ENCODE data around the gene TSPOAP1.

Gene TSPOAP1

DNA sequence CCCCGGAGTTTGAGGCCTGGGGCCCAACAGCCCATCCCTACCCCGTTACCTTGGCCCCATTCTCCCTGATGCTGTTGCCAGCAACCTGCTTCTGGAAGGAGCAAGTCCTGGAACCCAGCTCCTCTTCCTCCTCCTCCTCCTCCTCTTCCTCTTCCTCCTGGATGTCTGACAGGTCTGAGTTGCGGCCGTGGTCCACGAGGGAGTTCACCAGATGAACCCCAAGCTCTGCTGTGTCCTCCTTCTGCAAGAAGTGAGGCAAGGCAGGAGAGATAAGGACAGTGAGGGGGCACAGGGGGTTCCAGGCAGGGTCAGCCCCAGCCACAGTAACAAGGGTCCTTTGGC, 18.7 kb downstream of the TSPOAP1 start:
- DNase-seq (ENCODE audit: low read depth): no peak
- no peak overlapping the region for H3K4me3 ChIP-seq (ENCODE audit: low read depth, low read length)

DNA sequence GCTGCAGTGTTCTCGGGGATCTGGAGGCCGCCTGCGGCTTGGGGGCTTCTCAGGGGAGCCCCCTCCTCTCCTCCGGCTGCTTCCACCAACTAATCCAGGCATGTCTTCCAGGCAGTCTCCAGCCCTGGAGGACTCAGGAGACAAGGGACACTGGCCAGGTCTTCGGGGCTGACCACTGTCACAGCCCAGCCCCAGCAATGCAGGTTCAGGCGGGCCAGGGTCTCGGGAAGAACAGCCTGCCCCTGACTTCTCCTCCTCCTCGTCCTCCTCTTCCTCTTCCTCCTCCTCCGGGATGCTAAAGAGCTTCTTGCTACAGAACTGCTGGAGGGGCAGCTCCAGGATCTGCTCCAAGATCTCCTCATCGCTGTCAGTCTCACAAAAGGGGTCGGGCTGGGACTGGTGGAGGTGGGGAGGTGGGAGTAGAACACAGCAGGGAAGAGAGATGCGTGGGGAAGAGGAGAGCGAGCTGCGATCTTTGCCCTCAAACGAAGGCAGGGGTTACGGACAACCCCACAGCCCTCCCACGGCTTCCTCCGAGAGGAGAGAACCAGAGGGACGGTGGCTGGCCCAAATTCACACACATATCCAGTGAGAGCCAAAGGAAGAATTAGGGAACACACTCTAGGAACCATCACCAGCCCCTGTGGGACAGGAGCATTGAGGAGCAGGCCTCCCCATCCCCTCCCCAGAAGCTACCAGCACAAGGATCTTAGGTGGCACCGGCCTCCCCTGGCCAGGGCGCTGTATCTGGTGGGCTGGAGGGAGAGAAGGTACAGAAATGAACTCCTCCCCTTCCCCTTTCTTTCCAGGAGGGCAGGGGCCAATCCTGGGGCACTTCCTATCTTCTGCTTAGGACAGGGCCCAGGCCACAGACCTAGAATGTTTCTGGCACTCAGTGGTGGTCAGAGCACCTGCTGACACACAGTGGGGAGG, 19.3 kb downstream of the TSPOAP1 start:
- no peak for DNase-seq (ENCODE audit: low read depth)
- H3K4me3 ChIP-seq (ENCODE audit: low read depth, low read length): no peak overlapping the region

DNA sequence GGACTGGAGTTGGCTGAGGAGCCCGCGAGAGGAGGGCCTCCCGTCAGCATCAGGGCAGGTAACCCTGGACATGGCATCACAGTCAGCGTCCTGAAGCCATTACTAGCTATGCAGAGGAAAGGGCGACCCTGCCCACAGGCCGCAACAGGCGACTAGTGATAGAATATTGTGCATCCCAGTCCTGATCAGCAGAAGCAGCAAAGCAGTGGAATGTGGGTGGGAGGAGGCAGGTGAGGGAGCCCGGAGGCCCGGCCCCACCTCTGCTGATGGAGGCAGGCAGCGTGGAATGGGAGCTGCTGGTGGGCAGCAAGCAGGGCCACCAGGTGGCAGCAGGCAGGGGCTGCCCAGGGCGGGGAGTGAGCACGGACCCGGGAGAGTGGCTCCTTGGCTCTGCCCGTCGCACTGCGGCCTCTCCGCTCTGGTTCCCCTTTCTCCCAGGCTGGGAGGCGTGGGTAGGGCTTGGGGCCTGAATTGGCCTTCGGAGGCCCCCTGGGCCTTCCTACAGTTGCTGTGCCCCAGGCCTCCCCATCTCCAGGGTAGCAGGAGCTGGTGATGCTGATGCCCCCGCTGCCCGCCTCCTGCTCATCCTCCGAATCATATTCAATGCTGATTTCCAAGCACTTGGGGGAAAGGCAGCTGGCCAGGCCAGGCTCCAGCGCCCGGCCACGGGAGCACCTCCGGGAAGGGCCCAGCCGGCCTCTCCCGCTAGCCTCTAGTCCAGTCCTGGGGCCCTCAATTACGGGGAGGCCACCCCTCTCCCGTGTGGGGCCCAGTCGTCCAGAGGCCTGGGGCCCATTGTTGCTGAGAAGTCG, 20.2 kb downstream of the TSPOAP1 start:
- no peak for DNase-seq (ENCODE audit: low read depth)
- no peak overlapping the region for H3K4me3 ChIP-seq (ENCODE audit: low read depth, low read length)

DNA sequence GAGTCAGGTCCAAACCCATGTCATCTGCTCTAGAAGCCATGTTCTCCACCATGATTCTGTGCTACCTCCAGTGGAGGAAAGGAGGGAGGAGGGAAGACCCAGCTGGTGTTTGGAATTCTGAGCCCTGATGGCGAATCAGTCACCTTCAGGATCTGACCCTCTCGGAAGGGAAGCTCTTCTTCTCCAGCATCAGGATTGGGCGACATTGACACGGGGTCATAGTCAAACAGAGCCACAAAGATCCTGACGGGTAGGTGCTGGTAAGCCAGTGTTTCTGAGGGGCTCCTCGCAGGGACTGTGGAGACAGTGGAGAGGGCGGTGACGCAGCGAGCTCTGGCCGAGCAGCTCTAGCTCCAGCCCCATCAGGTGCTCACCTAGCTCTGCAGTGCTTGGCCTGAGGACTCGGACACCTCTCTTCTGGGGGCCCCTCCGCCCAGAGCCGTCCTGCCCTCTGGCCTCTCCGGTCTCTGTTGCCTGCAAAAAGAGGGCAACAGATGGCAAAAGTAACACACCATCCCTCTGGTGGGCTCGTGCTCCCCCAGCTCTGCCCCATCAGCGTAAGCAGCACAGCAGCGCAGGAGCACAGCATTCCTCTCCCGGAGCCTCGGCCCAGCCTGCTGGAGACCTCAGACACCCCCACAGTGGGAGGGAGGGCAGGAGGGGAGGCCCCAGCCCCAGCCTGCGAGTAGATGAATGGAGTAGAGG, 21.0 kb downstream of the TSPOAP1 start:
- no peak overlapping the region for H3K4me3 ChIP-seq (ENCODE audit: low read depth, low read length)
- no peak for DNase-seq (ENCODE audit: low read depth)

DNA sequence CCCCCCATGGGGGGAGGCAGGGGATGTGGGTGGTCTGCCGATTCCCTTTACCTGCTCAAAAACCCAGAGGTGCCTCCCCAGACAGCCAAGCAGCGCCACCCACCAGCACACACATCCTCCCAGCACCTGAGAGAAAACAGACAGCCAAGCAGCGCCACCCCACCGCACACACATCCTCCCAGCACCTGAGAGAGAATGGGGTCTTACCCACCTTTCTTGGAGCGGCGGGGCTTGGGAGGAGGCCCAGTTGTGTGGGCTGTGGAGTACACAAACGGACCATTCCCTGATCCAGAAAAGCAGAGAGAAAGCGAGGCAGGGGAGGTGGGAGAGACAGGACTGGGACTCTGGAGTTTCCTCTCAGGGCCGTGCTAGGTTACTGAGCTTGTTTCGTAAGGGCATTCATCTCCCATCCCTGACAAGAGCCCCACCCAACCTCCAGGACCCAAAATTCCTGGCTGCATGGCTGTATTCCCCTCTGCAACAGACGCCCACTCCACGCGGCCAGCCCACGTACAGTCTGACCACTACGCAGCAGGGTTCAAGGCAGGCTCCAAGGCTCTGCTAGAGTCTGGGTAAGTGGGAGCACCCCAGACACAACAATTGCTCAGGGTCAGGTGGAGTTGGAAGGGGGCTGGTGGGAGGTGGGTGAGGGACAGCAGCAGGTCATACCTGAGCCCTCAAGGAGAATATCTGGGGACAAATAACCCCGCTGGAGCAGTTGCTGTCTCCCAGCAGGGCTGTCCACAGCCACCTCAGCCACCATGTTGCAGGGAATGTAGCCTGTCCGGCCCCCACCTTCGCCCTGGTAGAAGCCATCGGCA, 22.3 kb downstream of the TSPOAP1 start:
- no peak for DNase-seq (ENCODE audit: low read depth)
- no peak overlapping the region for H3K4me3 ChIP-seq (ENCODE audit: low read depth, low read length)

DNA sequence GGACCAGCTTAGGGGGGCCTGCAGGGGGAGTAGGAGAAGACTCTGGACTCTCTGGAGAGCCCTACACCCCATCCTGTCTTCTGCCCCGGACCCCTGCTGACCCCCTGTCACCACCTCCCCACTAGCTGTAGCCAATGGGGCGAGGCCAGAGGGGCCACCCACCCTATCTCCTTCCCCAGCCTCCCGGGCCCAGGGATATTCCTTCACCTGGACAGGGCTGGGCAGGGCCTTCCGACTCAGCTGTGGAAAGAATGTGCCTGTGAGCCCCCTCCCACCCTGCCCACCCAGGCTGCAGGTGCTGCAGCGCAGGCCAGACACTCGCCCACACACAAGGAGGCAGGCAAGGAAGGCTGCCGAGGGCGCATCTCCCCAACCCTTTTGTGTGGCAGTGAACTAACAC, 23.0 kb downstream of the TSPOAP1 start:
- DNase-seq (ENCODE audit: low read depth): no peak
- no peak overlapping the region for H3K4me3 ChIP-seq (ENCODE audit: low read depth, low read length)

DNA sequence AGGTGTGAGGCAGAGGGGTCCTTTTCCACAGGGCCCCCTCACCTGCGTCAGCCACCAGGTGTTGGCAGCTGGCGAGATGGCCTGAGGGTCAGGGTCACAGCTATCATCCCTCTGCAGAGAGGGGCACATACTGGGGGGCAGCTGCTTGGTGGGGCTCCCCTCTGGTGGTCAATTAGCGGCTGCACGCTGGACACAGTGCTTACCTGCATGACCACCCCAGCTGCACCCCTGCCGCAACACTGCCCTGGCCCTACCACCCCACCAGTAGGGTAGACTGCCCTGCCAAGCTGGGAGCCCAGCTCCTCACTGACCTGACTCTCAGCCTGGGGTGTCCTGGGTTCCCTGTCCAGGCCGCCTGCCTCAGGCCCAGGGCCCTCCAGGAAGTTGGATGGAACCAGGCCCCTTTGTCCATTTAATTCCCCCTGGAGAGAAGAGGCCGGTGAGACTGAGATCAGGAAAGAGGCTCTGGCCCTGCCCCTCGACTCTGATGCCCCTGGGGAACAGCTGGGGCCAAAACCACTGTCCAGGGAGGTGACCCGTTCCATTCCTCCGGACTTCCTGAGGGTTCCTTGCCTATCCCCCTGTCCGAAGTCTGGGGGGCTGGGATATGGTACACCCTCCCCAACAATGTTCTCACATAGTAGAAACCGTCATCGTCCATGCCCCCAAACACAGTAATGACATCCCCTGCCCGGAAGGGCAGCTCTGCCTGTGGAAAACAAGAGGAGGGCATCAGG, 23.7 kb downstream of the TSPOAP1 start:
- DNase-seq (ENCODE audit: low read depth): no peak
- no peak overlapping the region for H3K4me3 ChIP-seq (ENCODE audit: low read depth, low read length)

DNA sequence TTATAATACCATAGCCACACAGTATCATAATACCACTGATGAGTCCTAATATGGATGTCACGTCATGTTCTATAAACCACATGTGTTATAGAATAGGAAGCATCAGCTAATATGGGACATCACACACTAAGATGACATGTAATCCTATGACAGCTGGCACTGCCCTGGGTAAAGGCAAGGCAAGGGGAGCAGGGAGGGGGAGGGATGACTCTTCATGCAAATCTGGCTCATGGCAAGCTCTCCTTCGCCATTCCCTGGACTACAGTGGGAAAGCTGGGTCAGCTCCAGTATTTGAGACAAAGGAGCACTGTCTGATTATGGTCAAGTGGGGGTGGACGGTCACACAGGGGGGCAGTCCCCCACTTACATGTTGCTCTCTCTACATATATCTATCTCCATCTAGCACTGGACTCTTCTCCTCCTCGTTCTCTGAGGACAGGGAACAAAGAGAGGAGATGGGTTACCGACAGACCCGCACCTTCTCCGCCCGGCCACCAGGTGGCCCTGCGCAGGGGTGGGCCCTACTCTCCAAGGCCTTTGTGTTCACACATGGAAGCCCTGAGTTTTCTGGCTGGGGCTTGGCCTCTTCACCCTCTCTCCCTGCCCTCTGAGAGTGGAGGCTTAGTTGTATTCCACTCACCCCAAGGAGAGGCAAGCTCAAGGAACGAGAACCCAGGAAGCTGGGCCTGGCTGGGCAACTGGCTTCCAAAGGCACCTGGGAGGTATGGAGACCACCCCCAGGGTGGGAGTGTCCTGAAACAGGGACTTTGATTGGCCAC, 24.4 kb downstream of the TSPOAP1 start:
- H3K4me3 ChIP-seq (ENCODE audit: low read depth, low read length): no peak overlapping the region
- DNase-seq (ENCODE audit: low read depth): no peak

DNA sequence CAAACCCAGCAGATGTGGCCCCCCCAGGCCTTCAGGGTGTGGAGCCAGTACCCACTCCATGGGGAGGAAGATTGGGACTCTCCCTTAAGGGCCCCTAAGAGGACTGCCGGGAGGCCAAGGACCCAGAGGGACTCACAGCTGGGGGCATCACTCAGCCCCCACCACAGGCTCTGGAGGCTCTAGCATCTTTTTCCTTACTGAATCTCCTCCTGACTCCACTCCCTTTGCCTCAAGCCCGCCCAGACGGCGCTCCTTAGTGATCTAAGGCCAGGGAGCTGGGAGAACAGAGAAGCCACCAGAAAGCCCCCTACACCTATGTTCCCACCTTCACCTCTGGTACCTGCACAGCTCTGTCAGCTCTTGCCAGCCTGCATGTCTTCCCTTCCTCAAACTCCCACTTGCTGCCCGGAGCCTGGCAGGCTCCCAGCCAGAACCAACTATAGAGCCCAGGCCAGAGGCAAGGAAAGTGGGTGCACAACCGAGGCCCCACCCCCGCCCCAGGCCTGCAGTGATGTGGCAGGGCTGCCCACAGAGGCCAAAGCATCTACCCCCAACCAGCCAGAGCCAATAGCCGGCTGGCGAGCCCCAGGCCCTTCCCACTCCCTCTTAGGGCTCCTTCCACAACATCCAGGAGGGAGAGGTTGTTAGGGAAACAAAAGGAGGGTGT, 25.5 kb downstream of the TSPOAP1 start:
- DNase-seq (ENCODE audit: low read depth): no peak
- H3K4me3 ChIP-seq (ENCODE audit: low read depth, low read length): no peak overlapping the region

DNA sequence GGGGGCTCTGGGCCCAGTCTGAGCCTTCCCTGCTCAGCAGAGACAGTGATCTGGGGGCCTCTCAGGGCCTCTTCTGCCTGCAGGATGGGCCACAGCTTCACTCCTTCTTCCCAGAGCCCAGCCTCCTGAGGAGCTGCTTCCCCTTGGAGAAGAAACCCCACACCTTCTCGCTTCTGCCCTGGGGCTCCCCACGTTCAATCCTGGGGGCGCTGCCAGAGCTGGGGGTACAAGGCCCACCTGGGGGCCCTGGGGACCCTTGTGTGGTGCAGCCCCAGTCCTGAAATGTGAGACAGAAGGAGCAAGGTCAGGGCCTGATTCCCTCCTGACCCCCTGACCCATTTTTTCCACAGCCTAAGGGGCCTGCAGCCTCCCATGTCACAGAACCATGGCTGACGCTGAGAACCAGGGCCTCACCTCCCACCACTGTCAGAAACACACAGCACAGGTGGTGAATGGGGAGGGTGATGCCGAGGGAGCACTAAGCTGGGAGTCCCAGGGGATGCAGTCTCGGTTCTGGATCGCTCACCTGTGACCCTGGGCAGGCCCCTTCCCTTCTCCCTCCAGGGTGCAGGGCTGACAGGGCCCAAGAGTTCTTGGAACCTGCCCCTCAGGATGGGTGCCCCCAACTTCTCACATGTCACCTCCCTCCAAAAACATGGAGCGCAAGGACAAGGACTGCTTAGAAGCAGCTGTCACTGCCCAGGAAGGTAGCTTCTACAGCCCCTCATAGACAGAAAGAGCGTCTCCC, 26.2 kb downstream of the TSPOAP1 start:
- H3K4me3 ChIP-seq (ENCODE audit: low read depth, low read length): no peak overlapping the region
- no peak for DNase-seq (ENCODE audit: low read depth)

DNA sequence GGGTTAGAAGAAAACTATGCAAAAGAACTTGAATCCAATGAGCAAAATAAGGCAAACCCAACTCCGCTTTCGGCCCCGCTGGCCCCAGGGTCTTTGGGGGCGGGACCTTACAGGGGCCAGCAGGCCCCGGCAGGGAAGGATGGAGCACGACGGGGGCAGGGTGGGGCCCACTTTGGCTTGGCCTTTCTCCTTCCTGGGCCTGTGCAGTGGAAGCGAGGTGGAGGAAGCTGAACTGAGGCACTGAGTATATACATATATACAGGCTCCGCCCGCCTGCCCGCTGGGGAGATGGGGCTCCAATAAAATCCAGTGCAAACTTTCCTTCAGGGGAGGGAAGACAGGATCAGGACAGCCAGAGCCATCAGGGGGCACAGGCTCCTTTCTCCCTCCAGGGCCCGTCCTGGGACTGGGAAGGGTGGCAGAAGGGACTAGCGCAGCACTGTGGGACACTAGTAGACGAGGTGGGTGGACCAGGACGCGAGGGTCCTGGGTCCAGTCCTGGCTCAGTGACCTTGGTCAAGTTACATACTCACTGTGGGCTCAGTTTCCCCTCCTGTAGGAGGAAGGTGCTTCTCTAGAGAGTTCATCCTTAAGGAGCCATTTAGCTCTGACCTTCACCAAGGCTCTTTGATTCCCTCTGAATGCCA, 27.0 kb downstream of the TSPOAP1 start:
- DNase-seq (ENCODE audit: low read depth): no peak

DNA sequence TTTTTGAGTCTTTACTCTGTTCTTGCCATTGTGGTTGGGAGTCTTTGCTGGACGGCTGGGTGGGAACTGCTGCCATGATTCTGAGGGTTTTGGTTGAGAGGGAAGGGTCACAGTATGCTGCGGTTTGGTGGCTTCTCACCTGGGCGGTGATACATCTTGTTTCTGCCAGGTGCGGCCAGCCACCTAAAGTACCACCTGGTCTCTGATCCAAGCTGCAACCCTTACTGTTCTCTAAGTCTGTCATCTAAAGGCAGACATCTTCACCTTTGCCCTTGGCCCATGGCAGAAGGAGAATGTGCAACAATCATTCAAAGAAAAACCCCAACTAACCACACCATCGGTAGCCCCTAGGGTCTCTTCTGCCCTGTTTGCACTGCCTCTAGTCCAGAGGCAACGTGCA, 28.3 kb downstream of the TSPOAP1 start:
- H3K4me3 ChIP-seq (ENCODE audit: low read depth, low read length): no peak overlapping the region
- DNase-seq (ENCODE audit: low read depth): no peak

More for the DNA sequence above, 27.0 kb downstream of the TSPOAP1 start:
- H3K4me3 ChIP-seq (ENCODE audit: low read depth, low read length): no peak overlapping the region

DNA sequence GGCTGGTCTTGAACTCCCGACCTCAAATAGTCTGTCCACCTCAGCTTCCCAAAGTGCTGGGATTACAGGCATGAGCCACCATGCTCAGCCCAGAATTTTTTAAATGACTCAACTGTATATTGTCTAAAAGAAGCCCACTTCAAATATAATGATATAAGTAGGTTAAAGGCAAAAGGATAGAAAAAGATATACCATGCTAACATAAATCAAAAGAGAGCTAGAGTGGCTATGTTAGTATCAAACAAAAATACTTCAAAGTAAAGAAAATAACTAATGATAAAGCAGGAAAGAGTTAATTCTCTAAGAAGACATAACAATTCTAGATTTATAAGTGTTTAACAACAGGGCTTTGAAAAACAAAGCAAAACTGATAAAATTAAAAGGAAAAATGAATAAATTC, 34.6 kb downstream of the TSPOAP1 start:
- H3K4me3 ChIP-seq (ENCODE audit: low read depth, low read length): no peak overlapping the region
- no peak for DNase-seq (ENCODE audit: low read depth)

DNA sequence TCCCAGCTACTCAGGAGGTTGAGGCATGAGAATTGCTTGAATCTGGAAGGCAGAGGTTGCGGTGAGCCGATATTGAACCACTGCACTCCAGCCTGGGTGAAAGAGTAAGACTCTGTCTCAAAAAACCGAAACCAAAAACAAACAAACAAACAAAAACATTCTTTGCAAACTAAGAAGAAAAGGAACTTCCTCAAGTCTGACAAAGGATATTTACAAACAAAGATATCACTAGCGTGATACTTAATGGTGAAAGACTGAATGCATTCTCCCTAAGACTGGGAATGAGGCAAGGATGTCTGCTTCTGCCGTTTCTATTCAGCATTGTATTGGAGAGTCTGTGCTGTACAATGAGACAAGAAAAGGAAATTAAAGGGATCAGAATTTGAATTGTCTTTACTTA, 37.3 kb downstream of the TSPOAP1 start:
- H3K4me3 ChIP-seq (ENCODE audit: low read depth, low read length): no peak overlapping the region
- DNase-seq (ENCODE audit: low read depth): no peak

DNA sequence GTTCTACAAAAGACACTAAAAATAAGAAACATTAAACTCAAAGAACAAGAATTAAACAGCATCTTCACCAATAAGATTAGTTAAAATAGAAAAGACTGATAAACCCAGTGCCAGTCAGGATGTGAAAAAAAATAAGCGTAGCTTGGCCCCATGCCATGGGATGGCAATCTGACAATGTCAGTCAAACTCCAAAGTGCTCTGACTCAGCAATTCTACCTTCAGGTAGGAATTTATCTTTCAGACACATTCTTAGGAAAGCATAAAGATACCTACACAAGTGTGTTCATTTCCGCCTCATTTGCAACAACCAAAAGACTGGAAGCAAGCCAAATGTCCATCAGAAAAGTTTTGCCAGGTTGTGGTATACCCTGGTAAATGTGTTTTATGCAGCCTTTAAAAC, 38.7 kb downstream of the TSPOAP1 start:
- no peak for DNase-seq (ENCODE audit: low read depth)
- no peak overlapping the region for H3K4me3 ChIP-seq (ENCODE audit: low read depth, low read length)

DNA sequence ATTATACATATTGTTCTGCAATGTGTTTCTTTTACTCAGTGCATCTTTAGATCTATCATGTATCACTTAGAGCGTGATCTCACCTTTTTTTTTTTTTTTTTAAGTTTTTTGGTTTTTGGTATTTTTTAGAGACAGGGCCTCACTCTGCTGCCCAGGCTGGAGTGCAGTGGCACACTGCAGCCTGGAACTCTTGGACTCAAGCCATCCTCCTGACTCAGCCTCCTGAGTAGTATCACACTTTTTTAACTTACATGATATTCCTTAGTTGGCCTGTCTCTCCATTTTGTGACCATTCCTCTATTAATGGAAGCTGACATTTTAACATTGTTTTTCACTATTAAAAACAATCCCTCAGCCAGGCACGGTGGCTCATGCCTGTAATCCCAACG, 43.2 kb downstream of the TSPOAP1 start:
- H3K4me3 ChIP-seq (ENCODE audit: low read depth, low read length): no peak overlapping the region
- no peak for DNase-seq (ENCODE audit: low read depth)

All from skeletal muscle cell (primary cell).